NT2/D1 (cell line): ENCODE results near the gene CGB3.
"Not testable (repeated sequence)": the region's sequence is repeated elsewhere in the genome, so short reads cannot be mapped to it uniquely, and the experiment has no call there.

Source experiments
- DNase-seq: peaks from one replicate; pipeline ENCODE4 v3.0.0-alpha.2; 2011; ENCODE audit warnings: low read depth, low spot score
- H3K27me3 ChIP-seq: 2 replicates; pipeline ENCODE4 v1.6.0; 2011; ENCODE audit warnings: mild to moderate bottlenecking; ENCODE audit not compliant: insufficient read length, insufficient read depth
- H3K36me3 ChIP-seq: 2 replicates; pipeline ENCODE4 v1.6.1; 2011; ENCODE audit warnings: mild to moderate bottlenecking, low read length, mixed read lengths; ENCODE audit not compliant: insufficient read depth, insufficient read length
- H3K4me1 ChIP-seq: 2 replicates; pipeline ENCODE4 v1.5.1; 2011; ENCODE audit not compliant: insufficient read depth, insufficient read length
- H3K4me3 ChIP-seq: 2 replicates; pipeline ENCODE4 v1.5.1; 2011; ENCODE audit warnings: low read depth; ENCODE audit not compliant: insufficient read length
- H3K9ac ChIP-seq: 2 replicates; pipeline ENCODE4 v1.6.0; 2011; ENCODE audit warnings: low read depth; ENCODE audit not compliant: insufficient read length
- H3K9me3 ChIP-seq: 2 replicates; pipeline ENCODE4 v1.5.1; 2011; ENCODE audit warnings: mild to moderate bottlenecking, low read length; ENCODE audit not compliant: insufficient read depth
- SUZ12 ChIP-seq: IDR thresholded peaks from 2 replicates; pipeline ENCODE4 v1.6.1; 2011; ENCODE audit not compliant: insufficient read length, insufficient read depth; ENCODE audit errors: extremely low read depth
- YY1 ChIP-seq: IDR thresholded peaks from 2 replicates; pipeline ENCODE4 v1.6.1; 2011; ENCODE audit not compliant: insufficient read length, insufficient read depth
- ZNF274 ChIP-seq: IDR thresholded peaks from 2 replicates; pipeline ENCODE4 v1.6.1; 2011; ENCODE audit warnings: mild to moderate bottlenecking, low read depth, low read length

Gene CGB3

GRCh38 chr19:49056101-49056901 lies 32.2 kb upstream of the CGB3 start:
- Histone ChIP-seq H3K27me3 (peaks cover 48% of the 10 kb centered on the region), H3K9me3 (no peaks in the 10 kb centered on the region), H3K9ac (peak overlapping the region; percentile 70), H3K4me3 (peak overlapping the region; percentile 36), H3K4me1 (peaks cover 5% of the 10 kb centered on the region), H3K36me3 (no peaks in the 10 kb centered on the region)
- no peak for TF ChIP-seq ZNF274
- TF ChIP-seq SUZ12 = no peak
- TF ChIP-seq YY1 = no peak
- no peak for DNase-seq

GRCh38 chr19:49050376-49051033 lies 26.4 kb upstream of the CGB3 start:
- H3K36me3 ChIP-seq, DNase-seq, H3K9me3 ChIP-seq, H3K4me3 ChIP-seq, H3K9ac ChIP-seq, H3K27me3 ChIP-seq, H3K4me1 ChIP-seq: not testable (repeated sequence)

- H3K4me1 ChIP-seq, DNase-seq, H3K4me3 ChIP-seq, H3K36me3 ChIP-seq, H3K9ac ChIP-seq, H3K9me3 ChIP-seq, H3K27me3 ChIP-seq: not testable (repeated sequence)
Observed at GRCh38 chr19:49049834-49050233, 25.7 kb upstream of the CGB3 start.

- H3K4me1 ChIP-seq, H3K36me3 ChIP-seq, H3K27me3 ChIP-seq, H3K9ac ChIP-seq, DNase-seq, H3K9me3 ChIP-seq, H3K4me3 ChIP-seq: not testable (repeated sequence)
Observed at GRCh38 chr19:49049011-49049410, 24.9 kb upstream of the CGB3 start, which contains the start of gene CGB8. TSS of gene CGB8 (minus strand) at chr19:49049111. CDS start at chr19:49048739, 372 bp downstream.

GRCh38 chr19:49043548-49043947 lies 19.4 kb upstream of the CGB3 start, which contains the start of gene CGB5:
TSS of gene CGB5 (plus strand) at chr19:49043848. CDS start at chr19:49044210, 362 bp downstream.
- not testable (repeated sequence) for DNase-seq, H3K36me3 ChIP-seq, H3K9ac ChIP-seq, H3K4me1 ChIP-seq, H3K27me3 ChIP-seq, H3K4me3 ChIP-seq, H3K9me3 ChIP-seq

GRCh38 chr19:49042666-49043065 lies 18.5 kb upstream of the CGB3 start:
- not testable (repeated sequence) for H3K9me3 ChIP-seq, H3K4me1 ChIP-seq, H3K9ac ChIP-seq, H3K36me3 ChIP-seq, H3K4me3 ChIP-seq, DNase-seq, H3K27me3 ChIP-seq

GRCh38 chr19:49042177-49042576 lies 18.0 kb upstream of the CGB3 start:
- no peak for DNase-seq
- no peak overlapping the region for H3K4me3 ChIP-seq
- no peaks in the 10 kb centered on the region for H3K4me1 ChIP-seq
- no peaks in the 10 kb centered on the region for H3K36me3 ChIP-seq
- no peaks in the 10 kb centered on the region for H3K9me3 ChIP-seq
- H3K9ac ChIP-seq = no peak overlapping the region
- H3K27me3 ChIP-seq = no peaks in the 10 kb centered on the region
- TF ChIP-seq ZNF274 (no peak), SUZ12 (no peak), YY1 (no peak)

GRCh38 chr19:49039736-49040135 lies 15.6 kb upstream of the CGB3 start:
- not testable (repeated sequence) for H3K27me3 ChIP-seq, H3K36me3 ChIP-seq, H3K4me3 ChIP-seq, H3K9me3 ChIP-seq, DNase-seq, H3K9ac ChIP-seq, H3K4me1 ChIP-seq

- H3K9ac ChIP-seq, DNase-seq, H3K36me3 ChIP-seq, H3K9me3 ChIP-seq, H3K4me1 ChIP-seq, H3K27me3 ChIP-seq, H3K4me3 ChIP-seq: not testable (repeated sequence)
Observed at GRCh38 chr19:49038557-49039276, 14.6 kb upstream of the CGB3 start.

GRCh38 chr19:49038111-49038510 lies 14.0 kb upstream of the CGB3 start:
- not testable (repeated sequence) for H3K9ac ChIP-seq, H3K9me3 ChIP-seq, H3K27me3 ChIP-seq, H3K36me3 ChIP-seq, DNase-seq, H3K4me3 ChIP-seq, H3K4me1 ChIP-seq

GRCh38 chr19:49036815-49037214 lies 12.7 kb upstream of the CGB3 start, which contains the start of gene CGB1:
TSS of gene CGB1 (minus strand) at chr19:49036895. CDS start at chr19:49036711, 184 bp downstream.
- H3K4me3 ChIP-seq = not testable (repeated sequence)

More at GRCh38 chr19:49036815-49037214, 12.7 kb upstream of the CGB3 start, which contains the start of gene CGB1:
- H3K9ac ChIP-seq, H3K27me3 ChIP-seq, H3K36me3 ChIP-seq, DNase-seq, H3K9me3 ChIP-seq, H3K4me1 ChIP-seq: not testable (repeated sequence)
